Activated CD4-positive, alpha-beta T cell treated with anti-CD3 and anti-CD28 coated beads, Interleukin-2, Interleukin-4, amounts not matched to agents 100 ng/mL and 50 ng/mL, durations not matched to agents 16 hours and 8 hours (primary cell): Measurements from ENCODE around the gene COX18.
A peak's percentile ranks its signal among the peaks of the same experiment; 100 is the strongest.

Experiments used
- DNase-seq: peaks from one replicate; pipeline ENCODE4 v3.0.0-alpha.2; 2020; ENCODE audit warnings: low spot score

The COX18 gene, protein sequence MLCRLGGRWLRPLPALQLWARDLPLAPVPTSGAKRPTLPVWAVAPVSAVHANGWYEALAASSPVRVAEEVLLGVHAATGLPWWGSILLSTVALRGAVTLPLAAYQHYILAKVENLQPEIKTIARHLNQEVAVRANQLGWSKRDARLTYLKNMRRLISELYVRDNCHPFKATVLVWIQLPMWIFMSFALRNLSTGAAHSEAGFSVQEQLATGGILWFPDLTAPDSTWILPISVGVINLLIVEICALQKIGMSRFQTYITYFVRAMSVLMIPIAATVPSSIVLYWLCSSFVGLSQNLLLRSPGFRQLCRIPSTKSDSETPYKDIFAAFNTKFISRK

DNA sequence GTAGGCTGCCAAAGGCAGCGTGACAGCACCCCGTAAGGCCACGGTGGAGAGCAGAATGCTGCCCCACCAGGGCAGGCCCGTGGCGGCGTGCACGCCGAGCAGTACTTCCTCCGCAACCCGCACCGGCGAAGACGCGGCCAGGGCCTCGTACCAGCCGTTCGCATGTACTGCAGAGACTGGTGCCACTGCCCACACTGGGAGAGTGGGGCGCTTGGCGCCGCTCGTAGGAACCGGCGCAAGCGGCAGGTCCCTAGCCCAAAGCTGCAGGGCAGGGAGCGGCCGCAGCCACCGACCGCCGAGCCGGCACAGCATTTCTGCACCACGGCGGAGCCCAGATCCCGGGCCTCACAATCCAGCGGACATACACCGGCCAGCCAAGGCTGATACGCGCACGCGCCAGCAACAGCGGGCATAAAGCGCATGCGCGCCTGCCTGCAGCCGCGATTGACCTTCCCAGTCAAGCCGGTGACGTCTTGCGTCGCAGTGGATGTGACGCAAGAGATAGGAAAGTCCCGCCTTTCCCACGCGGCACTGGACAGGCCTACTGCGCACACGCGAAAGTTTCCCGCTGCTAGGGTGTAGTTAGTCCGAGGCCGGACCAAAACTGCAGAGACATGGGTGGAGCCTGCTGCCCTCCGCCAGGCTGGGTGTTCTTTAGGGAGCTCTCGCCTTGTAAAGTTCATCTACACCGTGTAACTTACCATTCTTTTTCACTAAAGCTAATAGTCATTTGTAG, at the start of gene COX18:
COX18 (minus strand) TSS at position 379 of the 736 bp plus-strand sequence; CDS start at position 312, 67 bp downstream.
- DNase-seq: peak; percentile 98

DNA sequence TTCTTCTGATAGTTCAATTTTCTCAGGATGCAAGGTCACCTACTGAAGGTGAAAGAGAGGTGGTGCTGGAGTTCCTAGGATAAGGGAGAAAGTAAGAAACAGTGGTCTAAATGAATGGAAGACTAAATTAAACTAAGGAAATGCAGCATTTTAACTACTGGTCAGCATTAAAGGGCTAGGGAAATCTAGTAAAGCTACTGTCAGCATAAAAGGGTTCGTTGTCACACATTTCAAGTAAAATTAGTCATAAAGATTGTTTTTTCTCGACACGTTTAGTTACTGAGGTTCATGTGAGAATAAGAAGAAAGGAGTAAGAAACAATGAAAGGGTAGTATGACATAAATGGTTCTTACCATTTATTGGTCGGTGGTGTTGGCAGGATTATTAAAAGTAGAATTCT, 40.0 kb upstream of the COX18 start:
- DNase-seq: peak; percentile 6

DNA sequence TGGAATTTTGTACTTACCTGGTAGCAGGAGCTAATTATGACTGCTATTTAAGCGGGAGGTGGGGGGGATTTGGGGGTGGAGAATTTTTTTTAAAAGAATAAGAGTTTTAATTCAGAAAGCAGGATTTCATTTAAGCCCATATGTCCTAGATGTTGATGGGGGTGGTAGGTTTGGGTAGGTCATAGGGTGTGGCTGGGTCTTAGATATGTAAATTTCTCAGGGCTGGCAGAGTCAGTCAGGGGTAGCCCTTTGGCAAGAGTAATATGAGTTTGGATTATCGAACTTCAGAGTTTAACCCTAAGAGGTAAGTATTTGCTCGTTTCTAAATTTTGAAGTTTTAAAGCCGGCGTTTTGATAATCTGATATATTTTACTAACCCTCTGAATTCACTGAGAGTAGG, 35.2 kb upstream of the COX18 start:
- DNase-seq: no peak

DNA sequence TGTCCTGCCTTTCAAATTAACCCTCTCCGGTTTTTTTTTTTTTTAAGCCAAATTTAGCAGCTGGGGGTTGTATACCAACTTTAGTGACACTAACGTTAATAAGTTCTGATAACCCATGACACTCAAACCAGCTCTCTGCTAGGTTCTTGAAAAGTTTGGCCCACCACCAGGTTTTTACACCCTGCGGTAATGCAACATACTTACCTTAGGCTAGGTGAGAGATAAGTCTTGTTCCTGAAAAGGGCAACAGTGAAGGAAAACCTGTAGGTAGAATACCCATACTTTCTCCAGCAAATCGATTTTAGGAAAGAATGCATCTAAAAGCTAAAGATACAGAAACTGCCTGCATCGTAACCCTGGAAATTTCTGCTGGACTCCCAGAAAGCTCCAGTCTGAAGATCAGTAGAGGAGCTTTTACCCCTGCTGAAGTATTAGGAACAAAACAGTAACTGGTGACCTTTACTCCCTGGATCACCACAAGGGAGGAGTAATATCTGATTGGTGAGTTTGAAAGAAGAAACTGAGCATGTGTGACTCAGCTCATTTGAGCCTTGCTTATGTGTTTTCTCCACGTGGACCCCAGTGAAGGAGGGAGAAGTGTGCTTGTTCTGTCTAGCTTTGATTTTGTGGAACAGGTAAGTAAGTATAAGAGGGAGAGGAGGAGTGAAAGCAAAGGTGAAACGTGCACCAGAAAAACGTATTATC, 34.4 kb upstream of the COX18 start:
- DNase-seq: no peak

DNA sequence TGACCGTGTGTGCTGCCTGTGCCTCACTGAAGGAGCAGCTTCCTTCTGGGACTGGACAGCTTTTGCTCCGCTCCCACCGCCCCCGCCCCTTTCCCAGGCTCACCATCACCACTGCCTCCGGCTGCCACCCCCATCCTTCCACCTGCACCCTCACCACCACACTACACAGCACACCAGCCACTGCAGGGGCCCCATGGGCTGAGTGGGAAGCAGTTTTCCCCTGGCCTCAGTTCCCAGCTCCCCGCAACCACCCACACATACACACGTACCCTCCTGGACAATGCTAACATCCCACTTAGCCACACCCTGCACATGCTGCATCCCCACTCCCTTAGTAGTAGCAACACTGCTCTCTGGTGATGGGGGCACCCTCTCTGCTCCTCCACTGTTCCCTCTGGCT, 29.6 kb upstream of the COX18 start:
- no peak for DNase-seq

DNA sequence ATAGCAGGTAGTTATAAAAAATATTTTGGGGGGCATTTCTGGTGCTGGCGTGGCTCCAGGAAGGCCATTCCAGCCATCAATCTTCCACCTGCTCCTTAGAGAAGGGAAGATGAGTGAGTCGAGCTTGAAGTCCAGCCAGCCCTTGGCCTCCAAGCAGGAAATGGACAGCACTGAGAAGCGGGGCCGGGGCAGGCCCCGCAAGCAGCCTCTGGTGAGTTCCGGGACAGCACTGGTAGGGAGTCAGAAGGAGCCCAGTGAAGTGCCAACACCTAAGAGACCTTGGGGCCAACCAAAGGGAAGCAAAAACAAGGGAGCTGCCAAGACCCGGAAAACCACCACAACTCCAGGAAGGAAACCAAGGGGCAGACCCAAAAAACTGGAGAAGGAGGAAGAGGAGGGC, 29.2 kb upstream of the COX18 start:
- no peak for DNase-seq

DNA sequence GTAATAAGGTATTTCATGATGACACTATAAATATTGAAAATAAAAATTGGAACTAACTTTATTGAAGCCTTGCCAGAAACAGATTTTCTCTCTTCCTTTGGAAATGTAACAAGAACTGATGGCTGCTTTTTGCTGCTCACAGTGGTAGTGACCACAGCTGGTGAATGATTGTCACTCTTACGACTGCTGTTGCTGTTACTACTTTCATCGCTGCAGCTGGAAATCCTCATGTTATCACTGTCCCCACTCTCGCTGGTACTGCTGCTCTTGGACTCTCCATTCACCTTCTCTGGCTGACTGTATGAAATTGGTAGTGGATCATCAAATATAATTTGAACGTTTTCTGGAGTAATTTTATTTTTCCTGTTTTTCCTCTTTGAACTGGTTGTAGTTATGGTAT, 28.5 kb upstream of the COX18 start:
- no peak for DNase-seq

DNA sequence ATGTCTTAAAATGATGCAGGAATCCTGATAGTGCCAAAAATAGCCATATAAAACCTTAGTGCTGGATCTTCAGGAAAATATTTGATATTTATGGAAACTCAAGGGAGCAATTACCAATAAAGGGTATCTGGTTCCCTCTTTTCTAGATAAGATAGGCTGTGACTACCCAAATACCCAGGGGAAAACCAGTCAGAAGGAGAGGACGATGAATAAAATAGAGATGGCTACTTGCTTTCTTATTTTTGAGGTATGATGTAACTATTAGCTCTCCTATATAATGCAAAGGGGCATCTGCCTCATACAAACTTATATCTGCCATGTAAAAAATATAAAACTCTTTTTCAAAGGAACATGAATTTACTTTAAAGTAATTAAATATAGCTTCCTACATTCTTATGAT, 23.4 kb upstream of the COX18 start:
- no peak for DNase-seq

DNA sequence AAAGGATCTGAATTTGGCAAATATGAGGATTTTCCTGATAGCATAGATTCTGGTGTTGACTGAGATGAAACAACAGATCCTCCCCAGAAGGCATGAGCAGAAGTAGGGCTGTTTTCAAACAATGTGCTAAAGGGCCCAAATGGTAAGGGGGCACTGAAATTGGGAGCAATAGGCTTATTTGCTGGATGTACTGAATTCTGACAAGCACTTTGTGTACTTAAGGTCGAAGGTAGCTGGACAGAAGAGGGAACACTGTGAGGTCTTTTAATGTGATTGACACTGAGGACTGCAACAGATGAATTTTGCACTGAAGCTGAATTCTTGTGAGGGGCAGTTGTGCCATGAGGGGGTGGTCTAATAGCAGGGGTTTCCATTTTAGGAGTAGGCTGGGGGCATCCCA, 21.2 kb upstream of the COX18 start:
- no peak for DNase-seq

DNA sequence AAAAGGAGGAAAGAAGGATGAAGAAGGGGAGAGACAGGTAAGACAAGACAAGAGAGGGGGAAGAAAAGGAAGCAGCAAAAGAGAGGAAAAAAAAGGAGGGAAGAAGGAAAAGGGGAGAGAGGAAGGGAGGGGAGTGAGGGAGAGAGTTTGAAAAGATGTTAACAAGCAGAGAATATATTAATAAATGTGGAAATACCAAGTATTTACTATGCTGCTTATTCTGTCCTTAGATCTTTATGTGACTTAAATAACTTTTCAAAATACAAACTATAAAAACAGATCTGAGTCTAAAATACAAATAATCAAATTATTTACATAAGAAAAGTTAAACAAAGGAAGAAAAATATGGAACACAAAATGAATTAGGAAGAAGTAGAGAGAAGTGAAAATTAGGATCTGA, 18.4 kb upstream of the COX18 start:
- DNase-seq: no peak

DNA sequence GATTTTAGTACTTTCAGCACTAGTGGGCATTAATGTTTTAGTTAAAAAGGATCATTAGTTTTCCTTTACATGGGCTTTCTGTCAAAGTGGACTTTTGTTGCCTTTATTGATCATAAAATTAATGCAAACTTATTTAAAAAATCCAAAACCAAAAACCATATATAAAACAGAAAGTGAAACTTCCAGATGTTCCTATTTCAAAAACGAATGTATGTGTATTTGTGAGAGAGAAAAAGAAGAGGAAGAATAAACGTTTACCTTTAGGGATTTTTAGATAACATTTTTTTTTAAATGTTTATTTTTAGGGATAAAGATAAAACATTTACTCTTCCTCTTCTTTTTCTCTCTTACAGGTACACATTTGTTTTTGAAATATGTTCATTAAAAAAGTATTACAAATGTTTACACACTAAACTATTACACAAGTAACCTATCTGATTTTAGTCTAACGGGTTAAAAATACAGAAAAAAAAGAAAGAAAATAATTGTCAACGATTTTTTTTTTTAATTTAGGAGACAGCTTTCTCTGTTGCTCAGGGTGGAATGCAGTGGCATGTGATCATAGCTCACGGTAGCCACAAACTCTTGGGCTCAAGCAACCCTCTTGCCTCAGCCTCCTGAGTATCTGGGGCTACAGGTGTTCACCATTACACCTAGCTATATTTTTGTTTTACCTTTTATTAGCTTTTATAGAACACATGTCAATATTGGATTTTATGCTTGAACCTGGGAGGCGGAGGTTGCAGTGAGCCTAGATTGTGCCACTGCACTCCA, 16.8 kb upstream of the COX18 start:
- no peak for DNase-seq

DNA sequence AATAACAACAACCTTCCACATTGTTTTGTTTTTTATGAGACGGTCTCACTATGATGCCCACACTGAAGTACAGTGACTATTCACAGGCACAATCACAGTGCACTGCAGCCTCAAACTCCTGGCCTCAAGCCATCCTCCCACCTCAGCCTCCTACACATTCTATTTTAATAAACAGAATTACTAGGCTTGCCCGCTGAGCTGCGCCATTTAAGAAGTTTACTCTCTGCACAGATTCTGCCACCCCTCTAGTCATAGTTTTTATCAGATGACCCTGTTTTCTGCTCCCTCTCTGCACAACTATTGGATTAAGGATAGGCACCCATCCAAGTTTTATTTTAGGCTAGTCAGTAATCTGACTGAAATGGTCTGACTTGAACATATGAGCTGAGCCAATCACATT, 11.3 kb upstream of the COX18 start:
- DNase-seq: no peak

DNA sequence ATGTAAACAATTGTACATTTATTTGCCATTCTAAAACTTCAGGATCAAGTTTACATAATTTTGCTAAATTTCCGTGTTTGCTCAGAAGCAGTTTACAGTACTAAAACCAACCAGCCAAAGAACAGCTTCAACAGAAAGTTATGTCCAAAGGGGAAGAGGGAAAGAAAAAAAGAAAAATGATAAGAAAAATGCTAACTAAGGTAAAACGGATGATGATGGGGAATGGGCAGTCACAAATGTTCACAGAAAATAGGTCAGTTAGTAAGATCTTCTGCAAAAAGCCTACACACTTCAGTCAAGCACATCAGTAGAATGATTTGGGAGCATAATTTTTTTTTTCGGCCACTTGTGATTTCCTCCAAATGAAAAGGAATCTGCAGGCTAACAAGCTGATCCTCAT, 6.3 kb upstream of the COX18 start:
- no peak for DNase-seq

DNA sequence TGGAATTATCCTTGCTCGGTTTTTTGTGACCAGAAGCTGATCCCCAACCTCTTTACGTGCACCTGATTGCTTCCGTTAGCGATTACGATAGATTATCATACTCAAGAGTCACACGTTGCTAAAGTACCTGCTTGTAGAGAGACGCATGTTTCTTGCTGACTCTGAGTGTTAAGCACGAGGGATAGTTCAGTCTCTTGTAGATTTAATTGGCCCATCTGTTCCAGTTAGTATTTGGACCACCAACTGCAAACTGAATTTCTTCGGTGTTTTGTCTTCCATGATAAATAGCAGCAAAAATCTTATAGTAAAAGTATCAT, 516 bp upstream of the COX18 start:
- DNase-seq: no peak

DNA sequence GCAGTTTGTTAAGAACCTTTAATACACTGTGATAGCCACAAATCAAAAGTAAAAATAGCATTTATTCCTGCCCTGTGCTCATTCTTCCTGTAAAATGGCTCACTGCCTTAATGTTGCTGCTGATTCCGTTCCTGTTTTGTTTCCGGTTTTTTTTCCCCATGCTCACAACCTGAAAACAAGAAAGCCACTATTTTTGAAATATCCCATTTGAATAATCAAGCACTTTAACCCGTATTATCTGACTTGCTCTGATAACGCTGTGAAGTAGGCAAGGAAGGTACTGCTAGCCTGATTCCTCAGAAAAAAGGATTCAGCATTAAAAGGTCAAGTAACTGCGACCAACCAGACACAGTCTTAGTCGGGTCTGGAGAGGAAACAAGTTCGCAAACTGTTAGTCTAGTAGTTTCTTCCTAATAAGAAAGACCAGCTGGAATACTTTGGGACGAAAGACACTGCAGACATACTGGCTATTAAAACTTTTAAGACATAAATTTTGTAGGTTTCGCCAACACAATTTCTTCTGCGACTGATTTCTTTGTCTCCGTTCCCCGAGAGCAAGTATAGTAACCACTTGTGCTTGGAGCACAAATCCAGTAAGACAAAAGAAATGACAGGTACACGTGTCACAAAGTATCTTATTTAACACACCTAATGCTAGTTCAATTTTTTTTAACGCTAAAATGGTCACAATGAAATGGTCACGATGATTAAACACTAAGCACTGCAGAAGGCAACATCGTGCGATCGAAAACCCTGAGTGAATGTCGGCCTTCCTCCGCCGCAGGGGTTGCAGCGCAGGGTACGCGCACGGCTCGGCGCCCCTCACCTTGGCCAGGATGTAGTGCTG, 802 bp downstream of the COX18 start:
- peak; percentile 49 for DNase-seq

DNA sequence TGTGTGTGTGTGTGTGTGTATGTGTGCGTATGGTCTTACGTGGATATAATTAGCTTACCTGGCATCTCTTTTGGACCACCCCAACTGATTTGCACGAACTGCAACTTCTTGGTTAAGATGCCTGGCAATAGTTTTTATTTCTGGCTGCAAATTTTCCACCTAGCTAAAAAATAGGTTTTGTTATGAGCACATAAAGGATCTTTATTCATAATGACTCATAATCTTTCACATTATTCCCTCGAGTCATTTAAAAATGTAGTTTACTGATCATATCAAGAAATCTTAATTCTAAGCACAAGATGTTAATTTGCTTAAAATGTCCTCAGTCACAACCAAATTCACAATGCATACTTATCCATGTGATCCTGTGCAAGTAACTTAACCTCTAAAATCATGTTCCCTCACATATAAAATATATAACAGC, 1.5 kb downstream of the COX18 start:
- peak; percentile 73 for DNase-seq

DNA sequence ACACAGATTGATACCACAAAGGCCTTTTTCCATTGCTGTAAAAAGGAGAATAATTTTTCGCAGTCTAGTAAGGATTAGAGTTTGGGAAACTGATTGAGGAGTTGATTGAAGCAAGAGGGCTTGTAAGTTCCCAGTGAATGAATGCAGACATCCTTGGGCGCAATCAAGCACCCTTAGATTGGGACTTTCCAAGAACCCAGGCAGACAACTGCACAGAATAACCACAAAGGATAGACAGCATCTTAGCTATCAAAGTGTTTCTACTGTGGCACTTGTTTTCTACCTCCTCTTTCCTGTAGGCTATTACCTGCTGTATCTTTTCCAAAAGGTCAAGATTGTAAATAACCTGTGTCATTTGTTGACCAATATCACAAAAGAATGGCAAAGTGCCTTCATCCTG, 2.6 kb downstream of the COX18 start:
- DNase-seq: peak; percentile 52

DNA sequence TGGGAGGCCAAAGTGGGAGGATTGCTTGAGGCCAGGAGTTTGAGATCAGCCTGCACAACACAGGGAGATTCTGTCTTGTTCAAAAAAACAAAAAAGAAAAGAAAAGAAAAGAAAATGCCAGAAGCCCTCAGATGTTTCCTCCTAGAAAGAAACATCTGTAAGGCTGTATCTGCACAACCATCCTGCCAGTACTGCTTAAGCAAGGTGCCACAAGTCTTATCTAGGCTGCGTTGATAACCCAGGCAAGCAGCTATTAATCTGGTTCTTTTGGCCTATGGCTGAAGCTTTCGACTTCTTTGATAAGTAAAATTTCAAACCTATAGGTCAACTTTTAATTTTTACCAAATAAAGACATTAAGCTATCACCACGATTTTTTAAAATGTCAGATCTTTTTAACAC, 3.1 kb downstream of the COX18 start:
- DNase-seq: no peak

DNA sequence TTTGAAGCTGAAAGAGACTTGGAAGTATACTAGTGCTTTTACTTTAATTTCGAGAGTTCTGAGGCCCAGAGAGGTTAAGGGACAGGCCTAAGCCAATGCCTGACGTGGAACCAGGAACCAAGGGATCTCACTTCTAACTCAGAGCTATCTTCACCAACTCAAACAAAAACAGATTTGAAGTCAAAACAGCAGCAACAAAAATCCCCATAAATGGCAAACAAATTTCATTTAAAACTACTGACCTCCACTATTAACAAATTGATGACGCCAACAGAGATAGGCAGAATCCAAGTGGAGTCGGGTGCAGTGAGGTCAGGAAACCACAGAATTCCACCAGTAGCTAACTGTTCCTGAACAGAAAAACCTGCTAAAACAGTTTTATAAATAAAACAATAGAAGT, 5.0 kb downstream of the COX18 start:
- DNase-seq: no peak

DNA sequence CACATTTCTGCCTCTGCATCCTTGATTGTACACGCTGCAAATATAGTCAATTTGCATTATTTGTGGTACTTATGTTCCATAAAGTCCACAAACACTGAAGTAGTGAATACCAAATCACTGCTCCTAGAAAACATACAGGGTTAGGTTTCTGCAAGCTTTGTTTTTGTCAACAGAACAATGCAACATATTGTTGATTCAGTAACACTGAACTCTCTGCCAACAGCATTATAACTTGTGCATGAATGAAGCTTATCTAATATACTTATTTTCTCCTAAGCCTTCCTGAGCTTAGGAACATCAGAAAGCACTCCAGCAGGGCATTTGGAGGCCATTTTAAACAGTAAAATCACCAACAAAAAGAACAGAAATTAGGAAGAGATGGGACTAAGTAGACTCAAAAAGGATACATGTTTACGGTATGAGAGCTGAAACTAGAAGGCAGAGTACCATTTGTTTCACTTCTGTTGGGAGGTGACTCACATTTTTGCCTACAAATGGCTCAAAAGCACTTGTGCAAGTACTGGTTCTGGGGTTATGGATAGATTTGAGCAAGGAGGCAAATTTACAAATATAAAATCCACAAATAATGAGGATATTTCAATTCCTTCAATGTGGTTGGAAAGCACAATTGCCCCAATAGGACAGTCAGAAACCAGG, 14.1 kb downstream of the COX18 start:
- peak; percentile 19 for DNase-seq

DNA sequence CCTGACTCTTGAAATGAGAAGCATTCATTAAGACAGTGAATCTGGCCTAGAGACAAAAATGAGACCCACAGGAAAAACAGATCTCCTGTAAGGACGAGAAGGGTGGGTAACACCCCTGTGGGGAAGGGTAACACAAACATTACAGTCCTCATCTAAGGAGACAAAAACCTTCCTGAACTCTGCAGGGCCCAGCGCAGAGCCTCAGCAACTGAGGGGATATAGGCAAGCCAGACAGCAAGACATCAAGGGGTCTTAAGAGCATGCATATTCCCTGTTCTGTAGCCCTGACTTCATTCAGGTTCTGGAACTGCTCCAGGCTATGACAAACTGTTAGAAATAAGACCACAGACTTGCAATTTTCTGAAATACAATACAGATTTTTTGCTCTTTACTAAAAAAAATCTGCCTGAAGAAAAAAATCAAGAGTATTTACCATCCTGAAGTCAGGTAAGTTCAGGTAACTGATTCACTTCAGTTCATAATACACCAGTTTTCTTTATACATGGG, 15.5 kb downstream of the COX18 start:
- DNase-seq: no peak
